ENCODE results near the gene KCNK6.

Gene KCNK6

GRCh38 chr19:38283271-38283670 lies 36.4 kb upstream of the KCNK6 start:
- no peak overlapping the region for H3K4me3 Mint-ChIP-seq
- no peak for DNase-seq
- peaks cover 19% of the 10 kb centered on the region for H3K36me3 Mint-ChIP-seq (ENCODE audit: low read depth)
- H3K27ac Mint-ChIP-seq, result no peak overlapping the region
- H3K9me3 Mint-ChIP-seq, result no peaks in the 10 kb centered on the region
- TF ChIP-seq, protein P1, sequence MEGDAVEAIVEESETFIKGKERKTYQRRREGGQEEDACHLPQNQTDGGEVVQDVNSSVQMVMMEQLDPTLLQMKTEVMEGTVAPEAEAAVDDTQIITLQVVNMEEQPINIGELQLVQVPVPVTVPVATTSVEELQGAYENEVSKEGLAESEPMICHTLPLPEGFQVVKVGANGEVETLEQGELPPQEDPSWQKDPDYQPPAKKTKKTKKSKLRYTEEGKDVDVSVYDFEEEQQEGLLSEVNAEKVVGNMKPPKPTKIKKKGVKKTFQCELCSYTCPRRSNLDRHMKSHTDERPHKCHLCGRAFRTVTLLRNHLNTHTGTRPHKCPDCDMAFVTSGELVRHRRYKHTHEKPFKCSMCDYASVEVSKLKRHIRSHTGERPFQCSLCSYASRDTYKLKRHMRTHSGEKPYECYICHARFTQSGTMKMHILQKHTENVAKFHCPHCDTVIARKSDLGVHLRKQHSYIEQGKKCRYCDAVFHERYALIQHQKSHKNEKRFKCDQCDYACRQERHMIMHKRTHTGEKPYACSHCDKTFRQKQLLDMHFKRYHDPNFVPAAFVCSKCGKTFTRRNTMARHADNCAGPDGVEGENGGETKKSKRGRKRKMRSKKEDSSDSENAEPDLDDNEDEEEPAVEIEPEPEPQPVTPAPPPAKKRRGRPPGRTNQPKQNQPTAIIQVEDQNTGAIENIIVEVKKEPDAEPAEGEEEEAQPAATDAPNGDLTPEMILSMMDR (IDR thresholded peaks at IDR 0.05), result no peak
- H3K27me3 Mint-ChIP-seq (ENCODE audit: low read depth, poor library complexity), result no peaks in the 10 kb centered on the region
- peaks cover 53% of the 10 kb centered on the region for H3K4me1 Mint-ChIP-seq

DNA sequence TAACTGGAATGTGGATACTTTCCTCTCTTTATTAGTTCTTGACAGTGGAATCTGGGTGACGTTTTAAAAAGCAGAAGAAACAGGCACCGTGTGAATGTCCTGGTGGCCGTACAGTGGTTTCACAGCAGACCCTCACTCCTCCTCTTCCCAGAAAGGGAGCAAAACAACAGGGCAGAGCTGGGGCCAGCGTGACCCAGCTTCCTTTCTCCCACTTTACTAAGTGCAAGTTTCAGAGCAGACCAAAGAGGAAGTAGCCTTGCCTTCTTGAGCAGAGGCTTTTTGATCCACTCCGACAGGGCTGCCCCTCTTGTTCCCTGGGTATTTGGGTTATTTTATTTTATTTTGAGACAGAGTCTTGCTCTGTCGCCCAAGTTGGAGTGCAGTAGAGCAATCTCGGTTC lies 35.2 kb upstream of the KCNK6 start:
- H3K4me3 Mint-ChIP-seq, result no peak overlapping the region
- no peaks in the 10 kb centered on the region for H3K9me3 Mint-ChIP-seq
- DNase-seq, result no peak
- peaks cover 51% of the 10 kb centered on the region for H3K4me1 Mint-ChIP-seq
- H3K27me3 Mint-ChIP-seq (ENCODE audit: low read depth, poor library complexity), result no peaks in the 10 kb centered on the region
- TF ChIP-seq, protein P1 (IDR thresholded peaks at IDR 0.05), result no peak
- H3K27ac Mint-ChIP-seq, result peak overlapping the region; percentile 68
- peaks cover 19% of the 10 kb centered on the region for H3K36me3 Mint-ChIP-seq (ENCODE audit: low read depth)

DNA sequence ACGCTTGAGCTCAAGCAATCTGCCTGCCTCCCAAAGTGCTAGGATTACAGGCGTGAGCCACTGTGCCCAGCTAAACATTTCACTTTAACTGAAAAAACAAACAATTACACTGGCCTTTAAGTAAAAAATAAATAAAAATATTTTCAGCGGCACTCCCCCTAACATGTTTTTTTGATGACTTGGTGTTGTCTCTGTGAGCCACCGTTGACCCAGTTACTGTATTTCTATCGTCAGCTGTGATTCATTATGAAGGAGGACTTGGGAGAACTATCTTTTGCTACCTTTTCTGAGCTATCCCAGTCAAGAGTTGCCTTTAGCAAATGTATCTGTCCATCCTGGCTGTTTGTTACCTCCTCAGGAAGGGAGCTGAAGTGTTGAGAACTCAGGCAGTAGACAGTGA lies 34.1 kb upstream of the KCNK6 start:
- Mint-ChIP-seq H3K36me3 (ENCODE audit: low read depth) (peaks cover 21% of the 10 kb centered on the region), H3K4me3 (no peak overlapping the region), H3K4me1 (peaks cover 57% of the 10 kb centered on the region), H3K9me3 (no peaks in the 10 kb centered on the region), H3K27ac (peak overlapping the region; percentile 28), H3K27me3 (ENCODE audit: low read depth, poor library complexity) (no peaks in the 10 kb centered on the region)
- no peak for DNase-seq
- TF ChIP-seq, protein P1 (IDR thresholded peaks at IDR 0.05), result no peak

DNA sequence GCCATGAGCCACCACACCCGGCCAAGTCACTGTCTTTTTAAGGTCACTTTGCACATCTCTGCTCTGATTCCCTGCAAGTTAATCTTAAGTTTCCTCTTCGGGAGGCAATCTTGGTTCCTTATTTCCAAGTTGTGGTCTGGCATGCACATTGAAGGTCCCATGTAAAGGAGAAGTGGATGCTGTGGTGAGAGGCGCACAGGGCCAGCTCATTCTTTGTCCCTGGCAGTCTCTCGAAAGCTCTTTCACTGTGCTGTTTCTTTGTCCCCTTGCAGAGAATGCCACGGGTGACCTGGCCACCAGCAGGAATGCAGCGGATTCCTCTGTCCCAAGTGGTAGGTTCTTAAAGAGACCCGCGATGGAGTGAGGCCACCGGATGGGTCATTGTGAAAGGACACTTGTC lies 32.0 kb upstream of the KCNK6 start:
- no peaks in the 10 kb centered on the region for H3K27me3 Mint-ChIP-seq (ENCODE audit: low read depth, poor library complexity)
- no peak for DNase-seq
- TF ChIP-seq, protein P1 (IDR thresholded peaks at IDR 0.05), result no peak
- peaks cover 63% of the 10 kb centered on the region for H3K4me1 Mint-ChIP-seq
- no peaks in the 10 kb centered on the region for H3K9me3 Mint-ChIP-seq
- peak overlapping the region; percentile 91 for H3K27ac Mint-ChIP-seq
- peaks cover 24% of the 10 kb centered on the region for H3K36me3 Mint-ChIP-seq (ENCODE audit: low read depth)
- no peak overlapping the region for H3K4me3 Mint-ChIP-seq

GRCh38 chr19:38288123-38288855 lies 31.4 kb upstream of the KCNK6 start:
- H3K36me3 Mint-ChIP-seq (ENCODE audit: low read depth), result peaks cover 24% of the 10 kb centered on the region
- H3K9me3 Mint-ChIP-seq, result no peaks in the 10 kb centered on the region
- no peak overlapping the region for H3K27ac Mint-ChIP-seq
- DNase-seq, result no peak
- TF ChIP-seq, protein P1 (IDR thresholded peaks at IDR 0.05), result no peak
- H3K4me3 Mint-ChIP-seq, result no peak overlapping the region
- no peaks in the 10 kb centered on the region for H3K27me3 Mint-ChIP-seq (ENCODE audit: low read depth, poor library complexity)
- H3K4me1 Mint-ChIP-seq, result peaks cover 56% of the 10 kb centered on the region

DNA sequence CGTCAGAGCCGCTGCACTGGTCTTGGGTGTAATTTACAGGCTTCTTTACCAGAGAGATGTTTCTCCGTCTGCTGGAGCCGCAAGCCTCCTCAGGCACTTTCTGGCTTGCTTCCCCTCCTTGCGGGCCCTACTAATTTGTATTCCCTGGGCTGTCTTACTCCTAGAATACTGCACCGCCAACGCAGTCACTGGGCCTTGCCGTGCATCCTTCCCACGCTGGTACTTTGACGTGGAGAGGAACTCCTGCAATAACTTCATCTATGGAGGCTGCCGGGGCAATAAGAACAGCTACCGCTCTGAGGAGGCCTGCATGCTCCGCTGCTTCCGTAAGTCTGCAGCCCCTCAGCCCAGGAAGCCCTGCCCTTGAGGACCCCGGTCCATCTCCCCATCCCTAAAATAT lies 29.7 kb upstream of the KCNK6 start:
- H3K36me3 Mint-ChIP-seq (ENCODE audit: low read depth), result peaks cover 24% of the 10 kb centered on the region
- H3K4me3 Mint-ChIP-seq, result no peak overlapping the region
- H3K9me3 Mint-ChIP-seq, result no peaks in the 10 kb centered on the region
- DNase-seq, result no peak
- peaks cover 48% of the 10 kb centered on the region for H3K4me1 Mint-ChIP-seq
- no peaks in the 10 kb centered on the region for H3K27me3 Mint-ChIP-seq (ENCODE audit: low read depth, poor library complexity)
- H3K27ac Mint-ChIP-seq, result peak overlapping the region; percentile 57
- TF ChIP-seq, protein P1 (IDR thresholded peaks at IDR 0.05), result no peak

All from nephron progenitor cell (in vitro differentiated cells).